GM12892 (cell line): Measurements from ENCODE around the gene RNF215.

ENCODE experiments used
- POLR2A ChIP-seq: IDR thresholded peaks from 2 replicates; pipeline ENCODE4 v1.6.1; 2011; ENCODE audit warnings: low read depth, low read length, control low read depth
- POLR2AphosphoS5 ChIP-seq: IDR thresholded peaks from 2 replicates; pipeline ENCODE4 v1.6.1; 2011; ENCODE audit warnings: low read depth, low read length, control low read depth

GRCh38 chr22:30356449-30357235, 30.6 kb downstream of the RNF215 start, which contains the start of the genes CCDC157 and SF3A1:
- TF ChIP-seq POLR2A = peak; percentile 96
- TF ChIP-seq POLR2AphosphoS5 = peak; percentile 94
